ENCODE measurements around the gene RFX3.

The RFX3 gene

DNA sequence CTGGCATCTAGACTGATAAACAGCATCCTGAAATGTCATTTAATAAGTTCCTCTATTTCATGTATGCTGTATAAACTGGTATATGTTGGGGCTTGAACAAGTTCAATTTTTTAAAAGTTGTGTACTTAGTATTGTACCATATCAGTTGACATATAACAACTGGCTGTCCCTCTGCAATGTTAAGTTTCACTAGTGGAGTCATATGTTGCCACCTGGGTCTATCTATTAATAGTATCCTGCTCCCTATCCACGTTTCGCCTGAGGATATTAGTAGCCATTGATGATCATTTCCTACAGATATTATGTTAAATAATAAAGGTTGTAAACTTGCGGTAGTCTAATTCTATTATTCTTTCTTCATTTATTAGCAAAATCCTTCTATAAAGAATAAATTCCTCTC lies 177.6 kb downstream of the RFX3 start:
- Histone ChIP-seq H3K36me3 (replicated peaks; ENCODE audit: insufficient read depth, low read length) (no peaks in the 10 kb centered on the region), H2AFZ (ENCODE audit: low read length) (no peak overlapping the region), H3K9me3 (replicated peaks; ENCODE audit: insufficient read depth, low read length) (no peaks in the 10 kb centered on the region), H3K27me3 (replicated peaks; ENCODE audit: insufficient read depth, low read length) (no peaks in the 10 kb centered on the region), H3K27ac (ENCODE audit: low read length) (no peak overlapping the region), H3F3A (ENCODE audit: insufficient read depth, low read length) (no peaks in the 10 kb centered on the region), H4K20me1 (ENCODE audit: insufficient read depth, low read length) (no peaks in the 10 kb centered on the region), H3K9ac (ENCODE audit: low read length) (no peak overlapping the region), H3K79me2 (ENCODE audit: low read length) (no peaks in the 10 kb centered on the region), H3K4me1 (ENCODE audit: low read length) (no peaks in the 10 kb centered on the region), H3K9me2 (replicated peaks; ENCODE audit: insufficient read depth, low read length) (no peaks in the 10 kb centered on the region), H3K4me3 (ENCODE audit: low read length) (no peak overlapping the region), H3K4me2 (ENCODE audit: low read depth, low read length) (no peak overlapping the region)
- TF ChIP-seq EZH2 (optimal IDR thresholded peaks at IDR 0.05; ENCODE audit: low read depth, low read length) (no peak), CTCF (IDR thresholded peaks at IDR 0.05; ENCODE audit: low read length) (no peak), EZH2phosphoT487 (IDR thresholded peaks at IDR 0.05; ENCODE audit: low read length) (no peak)
- no peak for DNase-seq

- no peaks in the 10 kb centered on the region for H3K36me3 ChIP-seq (replicated peaks; ENCODE audit: insufficient read depth, low read length)
Measured at GRCh38 chr9:3346549-3346948, 179.3 kb downstream of the RFX3 start.

GRCh38 chr9:3343671-3344070 lies 182.1 kb downstream of the RFX3 start:
- DNase-seq: no peak
- Histone ChIP-seq H3K27ac (ENCODE audit: low read length) (no peak overlapping the region), H3K79me2 (ENCODE audit: low read length) (no peaks in the 10 kb centered on the region), H3K9me3 (replicated peaks; ENCODE audit: insufficient read depth, low read length) (no peaks in the 10 kb centered on the region), H3K36me3 (replicated peaks; ENCODE audit: insufficient read depth, low read length) (no peaks in the 10 kb centered on the region), H3F3A (ENCODE audit: insufficient read depth, low read length) (no peaks in the 10 kb centered on the region), H4K20me1 (ENCODE audit: insufficient read depth, low read length) (no peaks in the 10 kb centered on the region), H3K4me2 (ENCODE audit: low read depth, low read length) (no peak overlapping the region), H3K9ac (ENCODE audit: low read length) (no peak overlapping the region), H3K4me1 (ENCODE audit: low read length) (no peaks in the 10 kb centered on the region), H3K9me2 (replicated peaks; ENCODE audit: insufficient read depth, low read length) (no peaks in the 10 kb centered on the region), H3K27me3 (replicated peaks; ENCODE audit: insufficient read depth, low read length) (no peaks in the 10 kb centered on the region), H2AFZ (ENCODE audit: low read length) (no peak overlapping the region), H3K4me3 (ENCODE audit: low read length) (no peak overlapping the region)
- no peak for TF ChIP-seq CTCF (IDR thresholded peaks at IDR 0.05; ENCODE audit: low read length)
- no peak for TF ChIP-seq EZH2 (optimal IDR thresholded peaks at IDR 0.05; ENCODE audit: low read depth, low read length)
- no peak for TF ChIP-seq EZH2phosphoT487 (IDR thresholded peaks at IDR 0.05; ENCODE audit: low read length)

More at GRCh38 chr9:3346549-3346948, 179.3 kb downstream of the RFX3 start:
- no peak overlapping the region for H2AFZ ChIP-seq (ENCODE audit: low read length)
- no peaks in the 10 kb centered on the region for H3K27me3 ChIP-seq (replicated peaks; ENCODE audit: insufficient read depth, low read length)
- H3K9me3 ChIP-seq (replicated peaks; ENCODE audit: insufficient read depth, low read length): no peaks in the 10 kb centered on the region
- H3K9me2 ChIP-seq (replicated peaks; ENCODE audit: insufficient read depth, low read length): no peaks in the 10 kb centered on the region
- H3K9ac ChIP-seq (ENCODE audit: low read length): no peak overlapping the region
- H3K4me2 ChIP-seq (ENCODE audit: low read depth, low read length): no peak overlapping the region
- H3K4me3 ChIP-seq (ENCODE audit: low read length): no peak overlapping the region
- TF ChIP-seq EZH2 (optimal IDR thresholded peaks at IDR 0.05; ENCODE audit: low read depth, low read length) (no peak), EZH2phosphoT487 (IDR thresholded peaks at IDR 0.05; ENCODE audit: low read length) (no peak), CTCF (IDR thresholded peaks at IDR 0.05; ENCODE audit: low read length) (no peak)
- no peak overlapping the region for H3K27ac ChIP-seq (ENCODE audit: low read length)
- no peaks in the 10 kb centered on the region for H3F3A ChIP-seq (ENCODE audit: insufficient read depth, low read length)
- no peaks in the 10 kb centered on the region for H4K20me1 ChIP-seq (ENCODE audit: insufficient read depth, low read length)
- H3K4me1 ChIP-seq (ENCODE audit: low read length): no peaks in the 10 kb centered on the region
- no peak for DNase-seq
- H3K79me2 ChIP-seq (ENCODE audit: low read length): no peaks in the 10 kb centered on the region

All from MM.1S (cell line).